Activated T-cell treated with anti-CD3 and anti-CD28 coated beads, Interleukin-2, amount 50 U/mL, for 24 hours (primary cell): ENCODE measurements around the gene PDE4A.

Experiments
- DNase-seq: peaks from one replicate; pipeline ENCODE4 v3.0.0-alpha.2; 2020
- H3K27ac Mint-ChIP-seq: 2 replicates; pipeline ENCODE4 v1.8.0; 2020; ENCODE audit warnings: mild to moderate bottlenecking, mixed read lengths
- H3K27me3 Mint-ChIP-seq: 2 replicates; pipeline ENCODE4 v1.8.0; 2020; ENCODE audit warnings: mixed read lengths
- H3K36me3 Mint-ChIP-seq: 2 replicates; pipeline ENCODE4 v1.8.0; 2020; ENCODE audit warnings: low read depth, mixed read lengths
- H3K4me1 Mint-ChIP-seq: 2 replicates; pipeline ENCODE4 v1.8.0; 2020; ENCODE audit warnings: low read depth, mixed read lengths
- H3K4me3 Mint-ChIP-seq: 2 replicates; pipeline ENCODE4 v1.8.0; 2020; ENCODE audit warnings: mild to moderate bottlenecking, moderate library complexity, mixed read lengths
- H3K9me3 Mint-ChIP-seq: 2 replicates; pipeline ENCODE4 v1.8.0; 2020; ENCODE audit warnings: mixed read lengths

Gene PDE4A

GRCh38 chr19:10516064-10516385, 95.7 kb downstream of the PDE4A start:
- no peak overlapping the region for H3K27ac Mint-ChIP-seq
- DNase-seq = no peak
- H3K4me1 Mint-ChIP-seq = peaks cover 29% of the 10 kb centered on the region
- H3K4me3 Mint-ChIP-seq = peak overlapping the region; percentile 0
- peaks cover 68% of the 10 kb centered on the region for H3K27me3 Mint-ChIP-seq
- no peaks in the 10 kb centered on the region for H3K9me3 Mint-ChIP-seq
- no peaks in the 10 kb centered on the region for H3K36me3 Mint-ChIP-seq

GRCh38 chr19:10516671-10517286, 96.4 kb downstream of the PDE4A start:
- H3K4me1 Mint-ChIP-seq = peaks cover 29% of the 10 kb centered on the region
- no peak overlapping the region for H3K27ac Mint-ChIP-seq
- no peaks in the 10 kb centered on the region for H3K36me3 Mint-ChIP-seq
- no peak for DNase-seq
- H3K27me3 Mint-ChIP-seq = peaks cover 65% of the 10 kb centered on the region
- no peaks in the 10 kb centered on the region for H3K9me3 Mint-ChIP-seq
- peak overlapping the region; percentile 45 for H3K4me3 Mint-ChIP-seq

GRCh38 chr19:10517361-10517759, 97.0 kb downstream of the PDE4A start, which contains the start of gene S1PR5:
TSS of gene S1PR5 (minus strand) at chr19:10517447. CDS start at chr19:10515011, 2,436 bp downstream.
- Mint-ChIP-seq H3K27me3 (peaks cover 65% of the 10 kb centered on the region), H3K36me3 (no peaks in the 10 kb centered on the region), H3K27ac (no peak within 1 kb of the TSS), H3K4me3 (peak within 1 kb of the TSS; percentile 55), H3K9me3 (no peaks in the 10 kb centered on the region), H3K4me1 (peaks cover 29% of the 10 kb centered on the region)
- peak; percentile 38 for DNase-seq

GRCh38 chr19:10517760-10518443, 97.6 kb downstream of the PDE4A start:
- H3K27me3 Mint-ChIP-seq = peaks cover 64% of the 10 kb centered on the region

GRCh38 chr19:10518444-10519361, 98.4 kb downstream of the PDE4A start:
- Mint-ChIP-seq H3K4me1 (peaks cover 26% of the 10 kb centered on the region), H3K4me3 (peak overlapping the region; percentile 55), H3K27me3 (peaks cover 56% of the 10 kb centered on the region), H3K36me3 (no peaks in the 10 kb centered on the region), H3K9me3 (no peaks in the 10 kb centered on the region), H3K27ac (no peak overlapping the region)
- DNase-seq = peak; percentile 35

More at GRCh38 chr19:10517760-10518443, 97.6 kb downstream of the PDE4A start:
- DNase-seq = peak; percentile 41
- no peak overlapping the region for H3K27ac Mint-ChIP-seq
- H3K36me3 Mint-ChIP-seq = no peaks in the 10 kb centered on the region
- peaks cover 29% of the 10 kb centered on the region for H3K4me1 Mint-ChIP-seq
- peak overlapping the region; percentile 55 for H3K4me3 Mint-ChIP-seq
- H3K9me3 Mint-ChIP-seq = no peaks in the 10 kb centered on the region
